GM12878 (cell line): ENCODE results near the gene RABEP2. TPM values are rescaled to one million over a fixed set of nuclear protein-coding genes. Genes with fewer than 3 reads are reported as not detected.

Experiments
- CHD2 ChIP-seq: IDR thresholded peaks from 2 replicates; pipeline ENCODE4 v1.6.1; 2011; ENCODE audit warnings: low read depth, low read length, improper control_type of control experiment, borderline replicate concordance
- CTCF ChIP-seq, 3 experiments: IDR thresholded peaks in 2 of 3; conservative IDR thresholded peaks in 1 of 3; 2 replicates each; pipeline ENCODE4 v1.5.1; 2011; ENCODE audit warnings: low read depth in 3 of 3, low read length in 3 of 3, mild to moderate bottlenecking in 3 of 3, control low read depth in 2 of 3, moderate library complexity in 2 of 3, inconsistent platforms in 1 of 3, mixed read lengths in 1 of 3; ENCODE audit not compliant: control insufficient read depth in 2 of 3, insufficient read depth in 1 of 3; ENCODE audit errors: extremely low read depth in 1 of 3
- DPF2 ChIP-seq: fragments of 450-650 bp; IDR thresholded peaks from 2 replicates; pipeline ENCODE4 v1.6.1; 2017; ENCODE audit warnings: mild to moderate bottlenecking
- EGR1 ChIP-seq, 2 experiments: IDR thresholded peaks; 1 replicate in 1 of 2; 2 replicates in 1 of 2; pipeline ENCODE4 v1.6.1; 2011 to 2012; ENCODE audit warnings: low read depth in 2 of 2, low read length in 2 of 2, borderline replicate concordance in 1 of 2, mild to moderate bottlenecking in 1 of 2, moderate library complexity in 1 of 2
- EP300 ChIP-seq, 2 experiments: fragments of 150-350 bp in 1 of 2; IDR thresholded peaks; 2 replicates each; pipeline ENCODE4 v1.6.1; 2011 to 2012; ENCODE audit warnings: low read depth in 2 of 2, low read length in 2 of 2, borderline replicate concordance in 1 of 2, improper control_type of control experiment in 1 of 2, inconsistent platforms in 1 of 2; ENCODE audit not compliant: control insufficient read depth in 1 of 2
- EZH2 ChIP-seq: IDR thresholded peaks from 2 replicates; pipeline ENCODE4 v1.6.1; 2012; ENCODE audit warnings: low read depth, mild to moderate bottlenecking, control low read depth, inconsistent platforms, low read length, borderline replicate concordance; ENCODE audit not compliant: control insufficient read depth
- HCFC1 ChIP-seq: fragments of 150-350 bp; IDR thresholded peaks from 2 replicates; pipeline ENCODE4 v1.6.1; 2014; ENCODE audit warnings: low read length
- KLF5 ChIP-seq: fragments of 450-650 bp; IDR thresholded peaks from 2 replicates; pipeline ENCODE4 v1.6.1; 2014; ENCODE audit warnings: mild to moderate bottlenecking; ENCODE audit not compliant: partially characterized antibody
- MEF2B ChIP-seq: fragments of 450-650 bp; IDR thresholded peaks from 2 replicates; pipeline ENCODE4 v1.6.1; 2018; ENCODE audit warnings: mild to moderate bottlenecking, moderate library complexity; ENCODE audit not compliant: partially characterized antibody, poor library complexity, severe bottlenecking
- MXI1 ChIP-seq: fragments of 150-350 bp; IDR thresholded peaks from 2 replicates; pipeline ENCODE4 v1.6.1; 2011; ENCODE audit warnings: low read depth, mild to moderate bottlenecking, inconsistent platforms, low read length, improper control_type of control experiment
- NBN ChIP-seq: fragments of 450-650 bp; IDR thresholded peaks from 2 replicates; pipeline ENCODE4 v1.6.1; 2016
- NFYB ChIP-seq: IDR thresholded peaks from 2 replicates; pipeline ENCODE4 v1.6.1; 2011; ENCODE audit warnings: low read depth, mild to moderate bottlenecking, low read length, improper control_type of control experiment, moderate library complexity; ENCODE audit not compliant: insufficient read depth
- NR2C1 ChIP-seq: fragments of 450-650 bp; IDR thresholded peaks from 2 replicates; pipeline ENCODE4 v1.6.1; 2017; ENCODE audit warnings: antibody characterized with exemption, mild to moderate bottlenecking, moderate library complexity
- RAD51 ChIP-seq: fragments of 450-650 bp; IDR thresholded peaks from 2 replicates; pipeline ENCODE4 v1.6.1; 2016; ENCODE audit warnings: moderate library complexity, mild to moderate bottlenecking, inconsistent platforms
- TBL1XR1 ChIP-seq: IDR thresholded peaks from 2 replicates; pipeline ENCODE4 v1.6.1; 2012; ENCODE audit warnings: low read depth, low read length, improper control_type of control experiment
- TCF12 ChIP-seq: IDR thresholded peaks from 2 replicates; pipeline ENCODE4 v1.6.1; 2011; ENCODE audit warnings: low read depth, mild to moderate bottlenecking, low read length
- TCF7 ChIP-seq: IDR thresholded peaks from 2 replicates; pipeline ENCODE4 v1.6.1; 2014; ENCODE audit warnings: antibody characterized with exemption, borderline replicate concordance
- USF1 ChIP-seq: IDR thresholded peaks from 2 replicates; pipeline ENCODE4 v1.6.1; 2011; ENCODE audit warnings: borderline replicate concordance, low read depth, mild to moderate bottlenecking, moderate library complexity, mixed read lengths, low read length; ENCODE audit not compliant: insufficient read depth; ENCODE audit errors: extremely low read length
- YBX1 ChIP-seq: fragments of 450-650 bp; IDR thresholded peaks from 2 replicates; pipeline ENCODE4 v1.6.1; 2016; ENCODE audit warnings: antibody characterized with exemption
- ZNF622 ChIP-seq: fragments of 450-650 bp; IDR thresholded peaks from 2 replicates; pipeline ENCODE4 v1.6.1; 2017; ENCODE audit warnings: mild to moderate bottlenecking, inconsistent platforms
- ZZZ3 ChIP-seq: IDR thresholded peaks from 2 replicates; pipeline ENCODE4 v1.6.1; 2011; ENCODE audit warnings: low read depth; ENCODE audit not compliant: control insufficient read depth, insufficient read length
- polyA plus RNA-seq, 11 experiments: library from polyadenylated mRNA; depleted of rRNA in 4 of 11; unstranded in 6 of 11; stranded (reverse) in 5 of 11; fragments of >200 nt; fragmentation: Nextera tagmentation in 4 of 11; fragmentation: Illumina TruSeq in 1 of 11; extraction: Ambion mirVana in 4 of 11; extraction: Trizol in 1 of 11; gene quantifications; 1 replicate in 1 of 11; 2 replicates in 10 of 11; pipeline versions ENCODE4 v1.2.1 to v1.2.3, GENCODE V29; 2011 to 2016; ENCODE audit warnings: inconsistent platforms in 2 of 11, missing spikeins in 2 of 11, low read depth in 1 of 11
- total RNA-seq, 4 experiments: library from RNA; depleted of rRNA in 3 of 4; stranded (reverse); fragments of >200 nt in 3 of 4; fragmentation: Illumina TruSeq in 1 of 4; extraction: Trizol in 1 of 4; gene quantifications; 2 replicates each; pipeline versions ENCODE4 v1.2.1 to v1.2.3, GENCODE V29; 2013 to 2021
- TF ChIP-seq, protein P1 (sequence below): fragments of 450-650 bp; IDR thresholded peaks from 2 replicates; pipeline ENCODE4 v1.6.1; 2017; ENCODE audit warnings: mild to moderate bottlenecking, moderate library complexity

The RABEP2 gene
- total and polyA plus RNA-seq, 10 of the 15 experiments (the other 5 are each of a cell fraction or from before 2014, with no cell fraction given) = 0.47 to 33.2 (median 18.6) TPM

DNA sequence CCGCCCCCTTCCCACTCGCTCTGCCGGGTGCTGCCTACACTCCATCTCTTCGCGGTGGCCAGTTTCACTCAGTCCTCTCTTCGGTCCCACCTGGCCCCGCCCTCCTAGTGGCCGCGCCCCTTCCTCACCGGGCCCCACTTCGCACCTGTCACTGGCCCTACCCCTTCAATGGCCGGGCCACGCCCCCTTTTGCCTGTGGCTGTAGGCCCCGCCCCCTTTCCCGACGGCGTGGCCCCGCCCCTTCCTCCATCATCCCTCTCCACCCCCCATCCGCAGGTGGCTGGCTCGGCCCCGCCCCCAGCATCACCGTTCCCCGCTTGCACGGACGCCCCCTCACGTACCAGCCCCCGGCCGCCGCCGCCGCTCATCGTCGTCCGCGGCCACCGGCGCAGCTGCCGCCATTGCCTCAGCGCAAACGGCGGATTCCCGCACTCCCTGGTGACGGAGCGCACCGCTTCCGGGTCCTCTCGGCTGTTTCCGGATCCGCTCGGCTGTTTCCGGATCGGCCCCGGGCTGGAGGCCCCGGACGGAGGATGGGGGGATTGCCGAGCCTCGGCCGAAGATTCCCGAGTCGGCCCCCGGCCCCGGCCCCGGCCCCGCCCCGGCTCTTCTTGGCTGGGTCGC is at the start of gene RABEP2 (continued):
- TF ChIP-seq TCF7 (no peak), CHD2 (peak; percentile 59; the same call in 1 of the 2 replicates), USF1 (no peak), TCF12 (peak; percentile 49; the same call in 1 of the 2 replicates), RAD51 (no peak), EZH2 (no peak), EGR1 (IDR thresholded peaks at IDR 0.05; ENCODE audit: borderline replicate concordance in 1 of 2, low read depth in 2 of 2, low read length in 2 of 2) (peak in 1 of 2 experiments; percentile 72; a peak in 1 of 3 replicates), YBX1 (no peak), DPF2 (no peak), NBN (no peak), ZNF622 (no peak), TBL1XR1 (no peak), MEF2B (no peak), MXI1 (0 out of 2 replicates have a peak, but pooled peaks have one; percentile 42), NFYB (no peak), EP300 (IDR thresholded peaks at IDR 0.05; ENCODE audit: borderline replicate concordance in 1 of 2, control insufficient read depth in 1 of 2, low read depth in 2 of 2, low read length in 2 of 2) (no peak), ZZZ3 (no peak), CTCF (IDR thresholded peaks at IDR 0.05 in 2 of 3, conservative IDR thresholded peaks at IDR 0.05 in 1 of 3; ENCODE audit: control insufficient read depth in 2 of 3, extremely low read depth in 1 of 3, insufficient read depth in 1 of 3, low read depth in 3 of 3, low read length in 3 of 3) (no peak), HCFC1 (no peak; the same call in none of the 2 replicates), KLF5 (no peak), NR2C1 (no peak)
- TF ChIP-seq, protein P1, sequence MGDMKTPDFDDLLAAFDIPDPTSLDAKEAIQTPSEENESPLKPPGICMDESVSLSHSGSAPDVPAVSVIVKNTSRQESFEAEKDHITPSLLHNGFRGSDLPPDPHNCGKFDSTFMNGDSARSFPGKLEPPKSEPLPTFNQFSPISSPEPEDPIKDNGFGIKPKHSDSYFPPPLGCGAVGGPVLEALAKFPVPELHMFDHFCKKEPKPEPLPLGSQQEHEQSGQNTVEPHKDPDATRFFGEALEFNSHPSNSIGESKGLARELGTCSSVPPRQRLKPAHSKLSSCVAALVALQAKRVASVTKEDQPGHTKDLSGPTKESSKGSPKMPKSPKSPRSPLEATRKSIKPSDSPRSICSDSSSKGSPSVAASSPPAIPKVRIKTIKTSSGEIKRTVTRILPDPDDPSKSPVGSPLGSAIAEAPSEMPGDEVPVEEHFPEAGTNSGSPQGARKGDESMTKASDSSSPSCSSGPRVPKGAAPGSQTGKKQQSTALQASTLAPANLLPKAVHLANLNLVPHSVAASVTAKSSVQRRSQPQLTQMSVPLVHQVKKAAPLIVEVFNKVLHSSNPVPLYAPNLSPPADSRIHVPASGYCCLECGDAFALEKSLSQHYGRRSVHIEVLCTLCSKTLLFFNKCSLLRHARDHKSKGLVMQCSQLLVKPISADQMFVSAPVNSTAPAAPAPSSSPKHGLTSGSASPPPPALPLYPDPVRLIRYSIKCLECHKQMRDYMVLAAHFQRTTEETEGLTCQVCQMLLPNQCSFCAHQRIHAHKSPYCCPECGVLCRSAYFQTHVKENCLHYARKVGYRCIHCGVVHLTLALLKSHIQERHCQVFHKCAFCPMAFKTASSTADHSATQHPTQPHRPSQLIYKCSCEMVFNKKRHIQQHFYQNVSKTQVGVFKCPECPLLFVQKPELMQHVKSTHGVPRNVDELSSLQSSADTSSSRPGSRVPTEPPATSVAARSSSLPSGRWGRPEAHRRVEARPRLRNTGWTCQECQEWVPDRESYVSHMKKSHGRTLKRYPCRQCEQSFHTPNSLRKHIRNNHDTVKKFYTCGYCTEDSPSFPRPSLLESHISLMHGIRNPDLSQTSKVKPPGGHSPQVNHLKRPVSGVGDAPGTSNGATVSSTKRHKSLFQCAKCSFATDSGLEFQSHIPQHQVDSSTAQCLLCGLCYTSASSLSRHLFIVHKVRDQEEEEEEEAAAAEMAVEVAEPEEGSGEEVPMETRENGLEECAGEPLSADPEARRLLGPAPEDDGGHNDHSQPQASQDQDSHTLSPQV = no peak
